K562 (cell line): ENCODE data around the gene ZYG11A. TPM values are rescaled to one million over a fixed set of nuclear protein-coding genes. Genes with fewer than 3 reads are reported as not detected.

Source experiments
- CHAMP1 ChIP-seq: fragments of 450-650 bp; IDR thresholded peaks from 2 replicates; pipeline ENCODE4 v1.6.1; 2016; ENCODE audit warnings: mild to moderate bottlenecking
- CREM ChIP-seq: IDR thresholded peaks from 2 replicates; pipeline ENCODE4 v1.6.1; 2014; ENCODE audit warnings: antibody characterized with exemption, low read depth
- CTBP1 ChIP-seq: fragments of 450-650 bp; IDR thresholded peaks from 2 replicates; pipeline ENCODE4 v1.6.1; 2016; ENCODE audit warnings: borderline replicate concordance
- CTCF ChIP-seq, 3 experiments: IDR thresholded peaks in 2 of 3; conservative IDR thresholded peaks in 1 of 3; 2 replicates each; pipeline ENCODE4 v1.5.1; 2011 to 2012; ENCODE audit warnings: low read length in 3 of 3, mild to moderate bottlenecking in 3 of 3, control low read depth in 2 of 3, improper control_type of control experiment in 1 of 3, inconsistent platforms in 1 of 3, low read depth in 1 of 3, mixed read lengths in 1 of 3, moderate library complexity in 1 of 3; ENCODE audit not compliant: insufficient read depth in 2 of 3
- IRF9 ChIP-seq: fragments of 450-650 bp; IDR thresholded peaks from 2 replicates; pipeline ENCODE4 v1.6.1; 2016; ENCODE audit warnings: missing biosample characterization, missing genetic modification characterization
- KLF10 ChIP-seq: fragments of 250-450 bp; sonication (Bioruptor Pico); IDR thresholded peaks from 2 replicates; pipeline ENCODE4 v1.6.1; 2021; ENCODE audit warnings: matching md5 sums
- NELFE ChIP-seq: IDR thresholded peaks from 2 replicates; pipeline ENCODE4 v1.6.1; 2011; ENCODE audit warnings: mild to moderate bottlenecking; ENCODE audit not compliant: insufficient read depth, insufficient read length
- RNF2 ChIP-seq: sonication (generic); IDR thresholded peaks from 2 replicates; pipeline ENCODE4 v1.6.1; 2016
- ZBTB26 ChIP-seq: fragments of 450-650 bp; formaldehyde crosslinking; IDR thresholded peaks from 2 replicates; pipeline ENCODE4 v1.4.0; 2022; ENCODE audit warnings: missing genetic modification characterization
- ZC3H4 ChIP-seq: sonication (generic); formaldehyde crosslinking; IDR thresholded peaks from 2 replicates; pipeline ENCODE4 v1.9.0; 2021; ENCODE audit warnings: missing genetic modification reagents, borderline replicate concordance
- ZKSCAN1 ChIP-seq: fragments of 150-350 bp; IDR thresholded peaks from 2 replicates; pipeline ENCODE4 v1.6.1; 2016; ENCODE audit warnings: low read depth, low read length
- ZNF551 ChIP-seq: fragments of 250-450 bp; sonication (Bioruptor Pico); IDR thresholded peaks from 2 replicates; pipeline ENCODE4 v1.5.0; 2021; ENCODE audit warnings: mild to moderate bottlenecking, moderate library complexity
- ZNF696 ChIP-seq: fragments of 250-450 bp; sonication (Bioruptor Pico); conservative IDR thresholded peaks from 2 replicates; pipeline ENCODE4 v1.4.0; 2020; ENCODE audit warnings: mild to moderate bottlenecking, moderate library complexity
- polyA plus RNA-seq, 8 experiments: library from polyadenylated mRNA; depleted of rRNA in 4 of 8; stranded (reverse) in 5 of 8; unstranded in 3 of 8; fragments of >200 nt; fragmentation: Nextera tagmentation in 2 of 8; fragmentation: Illumina TruSeq in 1 of 8; extraction: Ambion mirVana in 2 of 8; extraction: Trizol in 1 of 8; gene quantifications; 2 replicates each; pipeline versions ENCODE4 v1.2.1 to v1.2.3, GENCODE V29; 2011 to 2014; ENCODE audit warnings: inconsistent platforms in 1 of 8, missing spikeins in 1 of 8
- total RNA-seq, 7 experiments: library from RNA; depleted of rRNA in 6 of 7; stranded (reverse); fragments of >200 nt in 6 of 7; fragmentation: Illumina TruSeq in 2 of 7; extraction: Trizol in 2 of 7; gene quantifications; 2 replicates each; pipeline versions ENCODE4 v1.2.1 to v1.2.3, GENCODE V29; 2011 to 2021; ENCODE audit warnings: low replicate concordance in 1 of 7

The ZYG11A gene
- total and polyA plus RNA-seq, 9 of the 15 experiments (the other 6 are each of a cell fraction or from before 2014, with no cell fraction given), result 4.5 to 21.9 (median 14.0) TPM

GRCh38 chr1:52913537-52913936 is 71.0 kb downstream of the ZYG11A start (continued):
- peak; percentile 75 to 82 (median 80) for TF ChIP-seq CTCF (IDR thresholded peaks at IDR 0.05 in 2 of 3, conservative IDR thresholded peaks at IDR 0.05 in 1 of 3; ENCODE audit: insufficient read depth in 2 of 3, low read depth in 1 of 3, low read length in 3 of 3)
- 0 out of 2 replicates have a peak, but pooled peaks have one; percentile 55 for TF ChIP-seq RNF2
- TF ChIP-seq KLF10 (CRISPR knock-in tag), result no peak
- peak; percentile 45; the same call in 1 of the 2 replicates for TF ChIP-seq CTBP1
- peak; percentile 75; the same call in 1 of the 2 replicates for TF ChIP-seq CHAMP1
- TF ChIP-seq NELFE, result no peak
- TF ChIP-seq ZNF696 (CRISPR knock-in tag), result no peak
- 0 out of 2 replicates have a peak, but pooled peaks have one; percentile 22 for TF ChIP-seq ZKSCAN1
- TF ChIP-seq CREM, result peak; percentile 64; the same call in 1 of the 2 replicates
- TF ChIP-seq IRF9 (tag), result peak; percentile 57; the same call in 1 of the 2 replicates
- TF ChIP-seq ZNF551, result no peak
- no peak for TF ChIP-seq ZC3H4 (CRISPR knock-in tag)
- TF ChIP-seq ZBTB26, result no peak
